Measurements from ENCODE around the gene FAM170B.

Gene FAM170B

GRCh38 chr10:49133706-49134248 lies at the start of gene FAM170B:
Gene FAM170B, minus strand, starts transcription at chr10:49134021. Its CDS starts 103 bp downstream, at chr10:49133918.
- no peak for DNase-seq

- no peak for DNase-seq
Observed at GRCh38 chr10:49182776-49183175, 49.0 kb upstream of the FAM170B start.

DNA sequence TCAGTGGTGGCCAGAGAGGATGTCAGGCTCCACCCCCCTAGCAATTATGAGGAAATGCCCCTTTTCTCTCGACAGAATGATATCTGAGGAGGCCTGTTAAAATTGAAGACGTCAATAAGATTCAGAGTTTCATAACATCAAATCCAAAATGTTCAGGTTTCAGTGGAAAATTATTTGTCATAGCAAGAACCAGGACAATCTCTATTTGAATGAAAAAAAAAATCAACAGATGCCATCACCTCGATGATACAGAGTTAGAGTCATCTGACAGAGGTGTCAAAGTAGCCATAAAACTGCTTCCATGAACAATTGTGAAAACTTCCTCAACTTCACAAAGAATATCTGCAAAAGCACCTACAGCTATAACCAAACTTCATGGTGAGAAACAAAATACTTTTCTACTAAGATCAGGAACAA lies 46.6 kb upstream of the FAM170B start:
- DNase-seq = no peak

GRCh38 chr10:49179699-49180443 lies 46.0 kb upstream of the FAM170B start:
- no peak for DNase-seq

- no peak for DNase-seq
Observed at GRCh38 chr10:49178489-49179471, 45.0 kb upstream of the FAM170B start.

GRCh38 chr10:49177391-49178355 lies 43.9 kb upstream of the FAM170B start:
- DNase-seq = peak; percentile 70

DNA sequence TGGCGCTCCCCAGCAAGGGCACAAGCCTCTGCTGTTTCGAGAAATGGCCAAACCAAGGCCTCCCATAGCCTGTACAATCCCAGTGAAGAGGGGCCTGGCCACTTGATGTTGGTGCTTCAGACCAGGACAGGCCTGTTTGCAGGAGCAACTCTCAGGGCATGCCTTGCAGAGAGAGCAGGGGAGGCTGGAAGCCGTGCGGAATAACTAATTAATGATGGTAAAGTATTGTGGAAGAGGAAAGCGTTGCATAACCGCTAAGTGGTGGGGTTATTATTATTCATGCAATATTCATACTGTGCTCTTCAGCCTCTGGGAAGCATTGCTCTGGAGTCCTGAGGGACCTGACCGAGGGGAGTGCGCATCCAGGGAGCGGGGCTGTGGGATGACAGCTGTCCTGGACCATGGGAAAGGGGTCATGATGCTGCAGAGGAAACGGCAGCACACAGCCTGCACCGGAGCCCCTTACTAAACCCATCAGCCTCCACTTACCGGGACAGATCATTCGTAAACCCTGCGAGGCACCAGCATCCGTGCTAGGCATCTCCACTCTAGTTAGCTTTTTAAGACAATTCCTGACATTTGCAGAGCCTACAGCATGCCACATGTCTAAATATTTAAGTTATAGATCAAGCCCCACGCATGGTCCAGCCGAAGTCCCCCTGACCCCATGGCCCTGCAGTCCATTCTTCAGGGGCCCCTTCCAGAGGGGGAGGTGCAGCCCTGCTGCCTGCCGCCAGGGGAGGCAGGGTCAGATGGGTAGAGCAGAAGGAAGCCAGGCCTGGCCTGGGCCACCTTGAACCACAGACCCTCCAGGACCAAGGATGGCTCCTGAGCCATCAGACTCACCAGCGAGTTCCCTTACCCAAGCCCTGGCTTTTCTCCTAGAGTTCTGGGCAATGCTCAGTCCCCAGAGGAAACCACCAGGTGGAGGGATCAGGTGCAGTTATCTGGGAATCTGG lies 42.8 kb upstream of the FAM170B start:
- DNase-seq = no peak

DNA sequence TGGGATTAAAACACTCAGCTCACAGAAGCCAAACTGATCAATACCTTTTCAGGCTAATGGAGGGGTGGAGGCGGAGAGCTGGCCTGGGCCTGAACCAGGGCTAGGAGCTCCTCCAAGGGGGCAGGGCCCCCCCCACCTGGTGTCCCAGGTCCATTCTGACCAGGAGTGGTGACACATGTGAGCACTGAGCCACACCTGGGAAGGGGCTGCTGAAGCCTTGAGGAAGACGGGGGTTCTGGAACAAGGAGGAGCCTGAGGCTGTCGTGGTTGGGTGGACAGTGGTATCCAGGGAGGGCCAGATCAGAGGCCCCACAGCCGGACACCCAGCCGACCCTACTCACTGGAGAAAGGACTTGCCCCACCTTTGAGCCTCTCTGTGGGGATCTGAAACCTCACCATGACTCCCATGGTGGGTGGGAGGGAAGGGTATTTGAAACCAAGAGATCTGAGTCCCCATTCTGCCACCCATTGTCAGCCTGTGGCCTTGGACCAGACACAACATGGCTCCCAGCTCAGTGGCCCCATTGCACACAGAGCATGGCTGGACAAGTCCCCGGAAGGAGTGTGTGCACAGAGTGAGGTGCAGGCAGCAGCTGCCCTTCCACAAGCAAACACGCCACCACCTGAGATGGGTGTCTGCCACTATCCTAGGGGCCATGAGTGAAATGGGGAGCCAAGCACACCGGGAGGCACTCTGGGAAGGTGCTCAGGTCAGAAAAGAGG lies 41.9 kb upstream of the FAM170B start:
- no peak for DNase-seq

DNA sequence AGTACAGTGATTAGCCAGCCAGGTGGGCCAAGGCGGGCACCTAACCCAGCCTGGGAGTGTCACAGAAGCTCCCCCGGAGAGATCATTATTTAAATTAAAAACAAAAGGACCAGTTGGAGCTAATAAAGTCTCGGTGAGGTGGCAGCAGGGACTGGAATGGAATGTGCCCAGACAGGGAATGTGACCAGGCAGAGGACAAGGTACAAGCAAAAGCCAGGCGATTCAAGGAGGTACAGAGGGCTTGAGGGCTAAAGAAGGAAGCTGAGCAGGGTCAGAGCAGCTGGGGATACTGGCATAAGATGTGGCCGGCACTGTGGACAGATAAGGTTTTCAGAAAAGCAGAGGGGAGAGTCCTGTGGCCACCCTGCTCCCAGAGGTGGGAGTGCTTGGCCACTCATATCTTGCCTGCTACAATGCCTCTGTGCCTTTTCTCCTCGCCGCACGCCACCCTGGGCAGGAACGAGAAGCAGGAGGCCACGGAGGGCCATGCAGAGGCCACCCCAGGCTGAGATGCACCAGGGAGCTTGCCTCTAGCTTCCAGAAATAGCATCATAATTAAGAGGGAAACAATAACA lies 41.2 kb upstream of the FAM170B start:
- DNase-seq = no peak

- no peak for DNase-seq
Observed at GRCh38 chr10:49174261-49174925, 40.6 kb upstream of the FAM170B start.

- DNase-seq = no peak
Observed at GRCh38 chr10:49173853-49174252, 40.0 kb upstream of the FAM170B start.

DNA sequence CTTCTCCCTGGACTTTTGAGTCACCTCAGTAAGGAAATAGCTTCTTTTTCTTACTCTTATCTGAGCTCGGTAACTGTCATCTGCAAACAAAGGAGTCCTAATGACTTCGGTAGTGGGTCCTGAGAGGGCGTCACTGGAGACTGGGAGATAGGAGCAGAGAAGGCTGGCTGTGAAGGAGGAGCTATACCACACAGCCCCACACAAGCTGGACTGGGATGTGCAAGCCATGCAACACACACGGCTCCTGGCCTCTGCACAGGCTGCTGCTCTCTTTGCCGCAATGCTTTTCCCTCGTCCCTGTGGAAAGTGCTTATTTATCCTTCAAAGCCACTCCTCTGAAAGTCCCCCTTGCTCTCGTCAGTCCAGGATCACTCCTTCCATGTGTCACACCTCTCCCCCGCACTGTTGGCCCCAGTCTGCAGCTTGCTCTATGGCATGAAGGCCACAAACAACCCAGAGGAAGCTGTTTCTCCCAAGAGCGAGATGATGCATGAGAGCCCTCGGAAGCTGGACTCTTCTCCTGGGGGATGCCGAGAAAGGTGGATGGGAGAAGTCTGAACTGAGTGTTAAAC lies 39.5 kb upstream of the FAM170B start:
- no peak for DNase-seq

- DNase-seq = no peak
Observed at GRCh38 chr10:49172777-49173132, 38.9 kb upstream of the FAM170B start.

DNA sequence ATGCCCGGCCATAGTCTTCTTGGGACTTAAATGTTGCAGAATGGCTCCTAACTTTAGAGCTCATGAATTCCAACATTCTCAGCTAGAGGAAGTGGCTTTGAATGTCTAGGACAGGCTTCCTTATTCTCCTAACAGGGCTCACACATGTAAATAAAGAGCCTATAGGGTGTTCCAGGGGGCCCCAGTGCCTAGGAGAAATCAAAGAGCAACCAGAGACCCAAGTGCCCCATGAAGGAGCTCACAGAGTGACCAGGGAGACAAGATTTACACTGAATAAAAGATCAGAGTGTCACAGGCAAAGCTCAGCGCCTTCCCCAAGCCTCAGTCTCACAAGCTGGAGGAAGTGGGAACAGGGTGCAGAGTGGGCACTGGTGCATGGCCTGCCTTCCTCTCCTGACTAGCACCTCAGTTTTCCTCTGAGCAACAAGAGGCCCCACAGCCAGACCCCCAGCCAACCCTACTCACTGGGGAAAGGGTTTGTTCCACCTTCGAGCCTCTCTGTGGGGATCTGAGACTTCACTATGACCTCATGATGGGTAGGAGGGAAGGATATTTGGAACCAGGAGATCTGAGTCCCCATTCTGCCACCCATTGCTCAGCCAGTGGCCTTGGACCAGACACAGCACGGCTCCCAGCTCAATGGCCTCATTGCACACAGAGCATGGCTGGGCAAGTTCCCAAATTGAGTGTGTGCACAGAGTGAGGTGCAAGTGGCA lies 38.4 kb upstream of the FAM170B start:
- DNase-seq = no peak

DNA sequence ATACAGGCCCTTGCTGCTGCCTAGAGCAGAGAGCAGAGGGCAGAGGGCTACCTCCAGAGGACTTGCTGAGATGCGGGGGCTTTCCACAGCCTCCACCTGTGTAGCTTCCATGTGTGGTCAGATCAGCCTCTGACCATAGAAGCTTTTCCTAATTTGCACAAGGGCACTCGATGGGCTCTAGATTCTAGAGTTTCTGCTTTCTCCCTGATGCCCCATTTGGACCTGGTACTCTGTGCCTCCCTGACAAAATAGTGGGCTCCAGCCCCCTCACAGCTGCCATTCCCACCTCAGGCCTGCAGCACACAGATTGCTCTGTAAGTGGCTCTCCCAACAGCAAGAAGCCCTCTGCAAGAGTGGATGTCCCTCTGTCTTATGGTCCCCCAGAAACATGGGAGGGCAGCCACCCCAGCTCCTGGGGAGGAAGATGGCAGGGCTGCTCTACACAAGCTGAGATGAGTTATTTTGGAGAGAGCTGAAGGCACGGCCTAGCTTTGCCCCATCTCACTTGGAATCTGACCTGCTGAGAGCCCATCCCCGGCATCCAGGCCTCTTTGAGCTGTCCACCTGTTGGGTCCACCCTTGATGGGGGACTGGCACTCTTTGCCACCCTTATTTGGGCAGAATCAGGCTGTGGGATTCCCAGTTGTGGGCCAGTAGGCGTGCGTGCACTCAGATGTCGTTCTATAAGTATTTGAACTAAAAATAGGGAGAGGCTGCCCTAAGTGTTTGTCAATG lies 37.7 kb upstream of the FAM170B start:
- DNase-seq = no peak

- DNase-seq = no peak
Observed at GRCh38 chr10:49170632-49171325, 37.0 kb upstream of the FAM170B start.

DNA sequence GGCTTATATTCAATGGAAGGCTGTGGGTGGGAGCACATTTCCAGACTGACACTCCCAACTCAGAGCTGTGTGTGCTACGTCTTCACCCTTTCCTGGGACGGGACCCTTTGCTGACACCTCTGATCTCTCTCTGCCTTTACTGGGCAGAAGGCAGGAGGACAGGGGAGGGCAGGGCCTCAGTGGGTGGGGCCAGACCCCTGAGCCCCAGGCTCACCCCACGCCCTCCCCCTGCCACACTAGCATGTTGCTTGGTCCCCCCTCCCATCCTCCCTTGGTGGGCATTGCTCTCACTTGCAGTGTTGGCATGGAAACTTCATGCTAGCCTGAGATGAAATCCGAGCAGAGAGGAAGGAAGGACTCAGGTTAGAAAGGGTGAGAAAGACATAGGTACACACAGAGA lies 36.0 kb upstream of the FAM170B start:
- DNase-seq = no peak

All from kidney glomerular epithelial cell (primary cell).